ENCODE measurements around the gene DDX5.

DNA sequence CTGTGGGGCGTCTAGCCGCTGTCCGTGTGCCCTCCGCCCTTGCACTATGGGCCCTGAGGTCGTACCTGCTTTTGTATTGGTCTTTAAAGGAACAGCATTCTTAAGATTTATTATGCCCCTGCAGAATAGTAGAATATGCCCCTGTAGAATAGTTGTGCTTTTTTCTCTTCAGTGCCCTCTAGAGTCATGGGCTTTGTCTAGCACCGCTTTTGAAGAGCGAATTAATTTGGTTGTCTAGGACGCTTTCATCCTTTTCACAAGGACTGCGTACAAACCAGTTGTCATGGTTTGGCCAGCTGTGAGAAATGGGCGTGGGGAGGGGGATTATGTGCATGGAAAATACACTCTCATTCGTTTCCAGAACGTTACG lies 1.3 kb upstream of the DDX5 start:
- TF ChIP-seq, protein P1, sequence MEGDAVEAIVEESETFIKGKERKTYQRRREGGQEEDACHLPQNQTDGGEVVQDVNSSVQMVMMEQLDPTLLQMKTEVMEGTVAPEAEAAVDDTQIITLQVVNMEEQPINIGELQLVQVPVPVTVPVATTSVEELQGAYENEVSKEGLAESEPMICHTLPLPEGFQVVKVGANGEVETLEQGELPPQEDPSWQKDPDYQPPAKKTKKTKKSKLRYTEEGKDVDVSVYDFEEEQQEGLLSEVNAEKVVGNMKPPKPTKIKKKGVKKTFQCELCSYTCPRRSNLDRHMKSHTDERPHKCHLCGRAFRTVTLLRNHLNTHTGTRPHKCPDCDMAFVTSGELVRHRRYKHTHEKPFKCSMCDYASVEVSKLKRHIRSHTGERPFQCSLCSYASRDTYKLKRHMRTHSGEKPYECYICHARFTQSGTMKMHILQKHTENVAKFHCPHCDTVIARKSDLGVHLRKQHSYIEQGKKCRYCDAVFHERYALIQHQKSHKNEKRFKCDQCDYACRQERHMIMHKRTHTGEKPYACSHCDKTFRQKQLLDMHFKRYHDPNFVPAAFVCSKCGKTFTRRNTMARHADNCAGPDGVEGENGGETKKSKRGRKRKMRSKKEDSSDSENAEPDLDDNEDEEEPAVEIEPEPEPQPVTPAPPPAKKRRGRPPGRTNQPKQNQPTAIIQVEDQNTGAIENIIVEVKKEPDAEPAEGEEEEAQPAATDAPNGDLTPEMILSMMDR (IDR thresholded peaks at IDR 0.05): peak; percentile 72
- no peak for TF ChIP-seq EZH2 (IDR thresholded peaks at IDR 0.05; ENCODE audit: borderline replicate concordance, insufficient read depth, low read depth, low read length, poor library complexity, severe bottlenecking)
